Colon (tissue), 2 donors: ENCODE measurements around the gene OTOGL.
"Not testable (repeated sequence)": the region's sequence is repeated elsewhere in the genome, so short reads cannot be mapped to it uniquely, and the experiment has no call there.

Experiments used
- FAIRE-seq: peaks from 2 replicates; lab custom pipeline; 2012; peaks lifted over from hg19 to GRCh38; lab: Jason Lieb, UNC
- donor health status: control.
- donor health status: control.

The OTOGL gene

DNA sequence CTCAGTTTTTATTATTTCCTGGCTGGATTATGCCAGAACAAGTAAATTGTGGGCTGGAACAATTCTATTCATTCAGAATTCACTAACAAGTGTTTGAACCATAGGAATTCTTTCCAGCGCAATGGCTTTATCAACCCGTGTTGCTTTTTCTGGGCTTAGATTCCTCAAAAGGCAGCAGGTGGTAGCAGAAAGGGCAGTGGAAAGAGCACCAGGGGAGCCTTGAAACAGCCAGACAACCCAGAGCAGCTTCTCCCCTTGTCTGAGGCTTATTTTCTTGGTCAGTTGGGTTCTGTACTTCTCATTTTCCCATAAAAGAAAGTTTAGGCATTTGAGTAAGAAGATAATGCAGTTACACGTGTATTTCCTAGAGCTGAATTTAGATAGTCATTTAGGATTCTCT lies 130.7 kb downstream of the OTOGL start:
- FAIRE-seq: no peak

DNA sequence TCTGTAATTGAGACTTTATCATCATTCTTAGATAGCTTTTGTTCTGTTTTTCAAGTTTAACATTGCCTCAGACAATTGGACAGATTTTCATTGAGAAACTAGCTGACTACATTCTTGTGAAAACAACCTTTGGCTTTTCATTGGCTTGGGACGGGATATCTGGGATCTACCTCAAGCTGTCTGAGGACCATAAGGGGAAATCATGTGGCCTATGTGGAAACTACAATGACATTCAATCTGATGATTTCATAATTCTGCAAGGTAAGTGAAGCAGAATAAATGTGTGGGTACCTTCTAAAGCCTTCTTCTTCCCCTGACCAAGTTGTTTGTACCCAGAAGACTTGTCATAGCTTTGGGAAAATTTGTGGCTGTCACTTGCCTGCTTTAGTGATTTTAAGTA lies 133.5 kb downstream of the OTOGL start:
- FAIRE-seq: no peak

DNA sequence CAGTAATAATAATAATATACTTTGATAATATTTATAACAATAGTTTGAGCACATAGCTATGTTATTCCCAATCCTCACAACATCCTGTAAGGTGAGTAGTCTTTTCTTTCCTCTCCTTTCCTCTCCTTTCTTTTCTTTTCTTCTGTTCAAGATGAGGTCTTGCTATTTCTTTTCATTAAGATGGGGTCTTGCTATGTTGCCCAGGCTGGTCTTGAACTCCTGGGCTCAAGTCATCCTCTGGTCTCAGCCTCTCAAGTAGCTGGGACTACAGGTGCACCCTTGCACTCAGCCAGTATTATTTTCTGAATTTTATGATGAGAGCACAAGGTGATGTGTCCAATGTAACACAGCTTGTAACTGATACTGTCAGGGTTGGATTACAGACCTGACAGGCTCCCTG lies 134.6 kb downstream of the OTOGL start:
- no peak for FAIRE-seq

DNA sequence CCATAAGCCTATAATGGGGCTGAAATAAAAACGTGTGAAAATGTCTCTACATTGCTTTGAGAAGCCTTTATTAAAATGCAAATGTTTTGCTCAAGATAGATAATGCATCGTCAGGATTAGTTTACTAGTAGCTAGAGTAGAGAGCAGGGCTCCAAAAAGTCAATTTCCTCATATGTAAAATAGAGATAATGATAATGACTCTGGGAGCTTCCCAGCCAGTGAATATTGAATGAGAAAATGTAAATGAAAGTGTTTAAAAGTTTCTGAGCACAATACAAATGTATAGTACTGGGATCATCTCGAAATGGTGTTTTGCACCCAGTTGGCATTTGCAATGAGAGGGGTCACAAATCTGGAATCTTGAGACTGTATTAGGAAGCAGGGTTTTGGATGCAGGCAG lies 135.3 kb downstream of the OTOGL start:
- no peak for FAIRE-seq

DNA sequence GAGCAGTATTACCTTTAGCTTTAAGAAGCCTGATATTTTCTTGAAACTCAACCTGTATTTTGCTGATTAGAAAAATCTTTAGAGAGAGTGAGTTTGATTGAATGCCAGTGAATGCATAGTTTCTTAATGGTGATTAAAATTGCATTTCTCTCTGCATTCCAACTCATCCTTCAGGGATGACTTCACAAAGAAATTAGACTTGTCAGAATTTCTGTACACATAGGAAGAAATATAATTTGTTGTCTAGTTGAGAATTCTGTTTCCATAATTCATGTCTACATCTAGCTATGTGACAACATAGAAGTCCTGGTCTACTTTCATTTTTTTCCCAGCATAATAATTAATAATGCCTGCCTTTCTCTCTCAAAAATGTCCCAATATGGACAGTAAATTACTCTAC lies 136.6 kb downstream of the OTOGL start:
- no peak for FAIRE-seq

DNA sequence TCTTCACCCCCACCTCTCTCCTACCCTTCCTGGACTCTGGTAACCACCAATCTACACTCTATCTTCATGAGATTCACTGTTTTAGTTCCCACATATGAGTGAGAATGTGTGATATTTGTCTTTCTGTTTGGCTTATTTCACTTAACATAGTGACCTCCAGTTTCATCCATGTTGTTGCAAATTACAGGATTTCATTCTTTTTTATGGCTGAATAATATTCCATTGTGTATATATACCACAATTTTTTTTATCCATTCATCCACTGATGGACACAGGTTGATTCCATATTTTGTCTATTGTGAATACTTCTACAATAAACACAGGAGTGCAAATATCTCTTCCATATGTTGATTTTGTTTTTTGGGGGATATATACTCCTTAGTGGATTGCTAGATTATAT lies 140.5 kb downstream of the OTOGL start:
- no peak for FAIRE-seq

DNA sequence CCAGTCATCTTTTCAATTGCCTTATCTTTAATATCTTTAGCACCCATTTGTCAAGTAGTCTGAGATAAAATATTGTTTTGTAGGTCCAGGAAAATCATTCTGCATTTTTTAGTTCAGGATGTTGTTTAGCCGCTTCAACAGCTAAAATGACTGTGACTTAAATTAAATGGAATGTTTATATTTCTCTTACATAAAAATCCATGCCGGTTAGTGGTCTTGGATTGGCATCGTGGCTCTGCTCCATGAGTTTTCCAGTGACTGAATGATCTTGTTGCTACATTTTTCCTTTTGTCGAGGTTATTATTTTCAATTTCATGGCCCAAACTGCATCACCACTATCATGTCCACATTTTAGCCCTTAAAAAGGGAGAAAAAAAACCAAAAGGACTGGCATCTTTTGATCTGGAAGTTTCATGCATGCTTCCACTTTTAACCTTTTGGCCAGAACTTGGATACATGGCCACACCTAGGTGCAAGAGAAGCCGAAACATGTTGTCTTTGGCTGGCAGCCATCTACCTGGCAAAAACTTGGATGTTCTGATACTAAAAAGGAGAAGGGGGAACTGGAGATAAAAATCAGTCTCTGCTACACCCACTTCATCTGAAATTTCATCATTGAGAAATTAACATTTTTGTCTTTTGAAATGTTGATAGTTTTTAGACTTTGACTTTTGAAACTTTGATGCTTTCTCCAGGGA lies 142.4 kb downstream of the OTOGL start:
- FAIRE-seq: no peak

DNA sequence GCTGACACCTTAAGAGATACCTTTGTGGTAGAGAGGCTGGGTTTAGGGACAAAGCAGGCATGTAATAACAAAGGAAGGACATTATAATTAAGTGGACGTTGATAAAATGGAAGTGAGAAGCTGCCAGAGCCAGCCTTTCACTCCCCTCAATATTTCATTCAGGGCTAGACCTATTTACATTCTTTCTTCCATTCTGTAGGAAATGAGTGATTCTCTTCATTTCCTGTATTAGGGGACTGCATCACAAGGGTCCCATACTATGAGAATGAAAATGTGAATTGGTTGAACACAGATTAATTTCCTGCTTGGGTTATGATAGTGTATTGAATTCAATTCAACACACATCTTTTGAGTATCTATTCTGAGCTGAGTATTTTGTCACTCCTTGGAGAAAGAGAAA lies 143.0 kb downstream of the OTOGL start:
- FAIRE-seq: no peak

DNA sequence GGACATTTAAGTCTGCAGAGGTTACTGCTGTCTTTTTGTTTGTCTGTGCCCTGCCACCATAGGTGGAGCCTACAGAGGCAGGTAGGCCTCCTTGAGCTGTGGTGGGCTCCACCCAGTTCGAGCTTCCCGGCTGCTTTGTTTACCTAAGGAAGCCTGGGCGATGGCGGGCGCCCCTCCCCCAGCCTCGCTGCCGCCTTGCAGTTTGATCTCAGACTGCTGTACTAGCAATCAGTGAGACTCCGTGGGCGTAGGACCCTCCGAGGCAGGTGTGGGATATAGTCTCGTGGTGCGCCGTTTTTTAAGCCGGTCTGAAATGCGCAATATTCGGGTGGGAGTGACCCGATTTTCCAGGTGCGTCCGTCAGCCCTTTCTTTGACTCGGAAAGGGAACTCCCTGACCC lies 150.2 kb downstream of the OTOGL start:
- not testable (repeated sequence) for FAIRE-seq

DNA sequence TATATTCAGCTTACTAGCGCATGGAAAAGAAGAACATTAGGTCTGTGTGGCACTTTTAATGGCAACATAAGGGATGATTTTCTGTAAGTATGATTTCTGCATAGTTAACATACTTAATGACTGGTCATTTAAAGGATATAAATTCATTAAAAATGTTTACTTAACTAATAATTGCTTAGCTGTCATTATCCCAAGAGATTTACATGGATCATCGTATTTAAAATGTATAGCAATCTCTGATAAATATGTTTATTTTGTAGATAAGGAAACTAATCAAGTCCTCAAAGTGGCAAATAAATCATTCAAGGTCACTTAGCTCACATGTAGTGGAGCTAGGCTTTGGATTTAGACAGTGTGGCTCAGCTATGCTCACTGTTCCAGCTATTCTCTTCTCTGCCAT lies 158.6 kb downstream of the OTOGL start:
- no peak for FAIRE-seq

DNA sequence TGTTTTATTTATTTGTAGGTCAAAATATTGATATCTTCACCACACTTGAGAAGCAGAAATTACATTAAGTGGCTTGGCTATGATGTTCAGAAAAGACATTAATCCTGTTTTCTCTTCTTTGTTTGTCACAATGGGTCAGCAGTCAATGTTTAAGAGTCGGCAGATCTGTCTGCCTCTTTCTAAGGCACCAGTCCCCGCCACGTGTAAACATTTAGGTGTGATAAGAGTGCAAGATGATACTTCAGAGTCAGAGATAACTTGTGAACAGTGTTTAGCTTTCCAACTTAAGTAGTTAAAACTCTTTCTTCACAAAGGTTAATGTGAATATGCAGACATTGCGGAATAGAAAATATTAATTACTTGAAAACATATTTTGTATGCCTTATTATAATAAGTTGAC lies 160.9 kb downstream of the OTOGL start:
- no peak for FAIRE-seq

DNA sequence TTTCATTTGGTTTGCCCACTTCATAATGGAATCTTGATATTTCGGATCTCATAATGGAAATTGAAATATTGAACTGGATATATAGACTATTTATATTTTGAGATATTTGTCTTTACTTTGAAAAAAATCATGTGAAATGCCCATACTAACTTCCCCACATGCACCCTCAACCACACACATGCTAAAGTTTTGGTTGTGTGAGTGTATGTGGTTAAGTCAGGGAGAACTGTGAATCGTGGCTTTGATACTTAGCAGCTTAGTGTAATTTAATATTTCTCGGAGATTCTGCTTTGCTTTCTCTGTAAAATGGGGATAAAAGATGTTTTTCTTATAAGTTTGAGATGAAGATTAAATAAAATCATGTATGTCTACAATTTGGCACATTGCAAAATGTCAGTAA lies 162.1 kb downstream of the OTOGL start:
- no peak for FAIRE-seq

DNA sequence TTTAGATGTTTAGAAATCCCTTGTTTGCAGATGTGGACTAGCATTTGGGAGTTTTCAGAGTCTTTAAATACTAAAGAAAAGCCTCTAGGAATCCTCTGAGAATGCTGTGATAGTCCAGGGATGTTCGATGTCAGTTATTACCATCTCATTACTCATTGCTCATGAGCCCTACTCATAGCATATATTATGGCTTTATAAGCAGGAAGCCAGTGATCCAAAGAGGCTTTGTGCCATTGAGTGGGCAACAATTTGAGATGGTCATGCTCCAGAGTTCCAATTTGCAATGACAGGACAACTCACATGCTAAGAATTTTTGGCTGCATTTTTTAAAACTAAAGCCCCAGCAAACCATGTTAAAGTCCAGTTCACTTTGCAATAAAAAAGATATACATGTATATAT lies 163.0 kb downstream of the OTOGL start:
- no peak for FAIRE-seq

DNA sequence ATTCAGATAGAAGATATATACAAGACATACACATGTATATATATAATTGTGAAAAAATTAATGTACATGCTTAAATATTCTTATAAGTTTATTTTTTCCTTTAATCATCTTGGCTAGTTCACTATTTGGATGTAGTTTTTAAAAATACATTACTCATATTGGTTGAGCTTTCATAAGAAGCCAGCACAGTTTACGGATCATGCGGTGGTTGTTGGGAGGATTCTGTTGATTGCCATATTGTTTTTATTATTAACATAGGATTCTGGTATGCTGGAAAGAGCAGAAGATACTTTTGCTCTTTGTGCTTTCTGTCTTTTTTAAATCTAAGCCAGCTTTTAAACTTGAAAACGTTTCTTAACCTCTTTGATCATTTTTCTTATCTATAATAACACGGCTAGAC lies 163.4 kb downstream of the OTOGL start:
- FAIRE-seq: no peak

DNA sequence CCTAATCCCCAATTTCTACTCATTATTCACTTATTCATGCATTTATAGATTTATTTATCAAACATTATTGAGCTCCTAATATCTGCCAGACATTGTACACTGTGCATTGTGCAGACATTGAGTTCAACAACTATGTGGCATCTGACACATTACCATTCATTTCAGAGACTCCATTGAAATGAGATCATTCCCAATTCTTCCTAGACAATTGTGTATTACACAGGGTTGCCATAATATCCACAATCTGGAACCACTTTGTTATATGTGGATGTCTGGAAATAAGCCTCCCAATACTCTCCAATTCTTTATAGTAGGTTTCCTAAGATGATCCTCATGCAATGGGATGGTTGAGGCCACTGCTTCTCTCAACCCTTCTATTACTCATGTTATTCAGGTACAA lies 165.0 kb downstream of the OTOGL start:
- FAIRE-seq: no peak

DNA sequence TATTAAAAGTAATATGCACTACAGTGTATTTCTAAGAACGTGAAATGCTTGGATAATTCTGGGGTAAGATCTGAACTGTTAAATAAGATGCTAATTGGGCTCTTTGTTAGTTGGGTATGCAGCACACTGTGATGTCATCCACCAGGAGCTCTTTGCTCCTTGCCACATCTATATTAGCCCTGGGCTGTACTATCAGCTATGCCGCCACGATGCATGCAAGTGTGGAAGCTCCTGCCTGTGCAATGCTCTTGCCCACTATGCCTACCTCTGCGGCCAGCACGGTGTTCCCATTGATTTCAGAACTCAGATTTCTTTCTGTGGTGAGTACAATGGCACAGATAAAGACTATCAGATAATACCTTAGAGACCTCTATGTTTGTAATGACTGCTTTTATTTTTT lies 165.6 kb downstream of the OTOGL start:
- no peak for FAIRE-seq

DNA sequence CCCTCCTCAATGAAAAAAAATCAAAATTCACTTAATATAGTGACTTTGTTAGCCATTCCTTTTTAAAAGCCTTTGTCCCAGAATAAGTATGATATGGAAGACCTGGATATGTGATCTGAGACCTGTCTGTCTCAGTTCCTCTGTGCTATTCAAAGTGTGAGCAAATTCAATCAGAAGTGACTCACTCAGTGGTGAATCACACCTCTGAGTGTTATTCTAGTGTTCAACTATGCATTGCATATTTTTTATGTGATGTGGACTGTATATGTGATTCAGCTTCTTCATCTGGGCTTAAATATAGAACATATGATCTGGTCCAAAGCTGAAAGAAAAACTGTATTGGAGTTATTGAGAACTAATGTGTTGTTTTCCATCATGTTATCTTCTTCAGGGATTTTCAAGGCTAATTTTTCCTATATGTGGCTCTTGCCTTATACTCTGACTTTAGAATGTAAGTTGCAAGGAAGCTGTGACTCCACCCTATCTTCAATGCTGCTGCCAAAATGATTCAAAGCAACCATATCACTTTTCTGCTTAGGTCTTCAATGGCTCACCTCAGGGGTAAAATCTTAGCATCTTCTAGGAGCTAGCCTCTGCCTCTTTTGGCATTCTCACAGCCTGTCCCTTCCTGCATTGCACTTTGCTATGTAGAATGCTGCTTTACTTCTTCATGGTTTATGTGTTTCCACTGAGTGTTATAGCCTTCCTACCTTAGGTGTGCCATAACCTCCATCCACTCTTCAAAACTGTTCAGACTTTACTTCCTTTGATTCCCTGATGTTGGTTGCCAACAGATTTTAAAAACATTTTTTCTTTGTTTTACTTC lies 169.8 kb downstream of the OTOGL start:
- no peak for FAIRE-seq

DNA sequence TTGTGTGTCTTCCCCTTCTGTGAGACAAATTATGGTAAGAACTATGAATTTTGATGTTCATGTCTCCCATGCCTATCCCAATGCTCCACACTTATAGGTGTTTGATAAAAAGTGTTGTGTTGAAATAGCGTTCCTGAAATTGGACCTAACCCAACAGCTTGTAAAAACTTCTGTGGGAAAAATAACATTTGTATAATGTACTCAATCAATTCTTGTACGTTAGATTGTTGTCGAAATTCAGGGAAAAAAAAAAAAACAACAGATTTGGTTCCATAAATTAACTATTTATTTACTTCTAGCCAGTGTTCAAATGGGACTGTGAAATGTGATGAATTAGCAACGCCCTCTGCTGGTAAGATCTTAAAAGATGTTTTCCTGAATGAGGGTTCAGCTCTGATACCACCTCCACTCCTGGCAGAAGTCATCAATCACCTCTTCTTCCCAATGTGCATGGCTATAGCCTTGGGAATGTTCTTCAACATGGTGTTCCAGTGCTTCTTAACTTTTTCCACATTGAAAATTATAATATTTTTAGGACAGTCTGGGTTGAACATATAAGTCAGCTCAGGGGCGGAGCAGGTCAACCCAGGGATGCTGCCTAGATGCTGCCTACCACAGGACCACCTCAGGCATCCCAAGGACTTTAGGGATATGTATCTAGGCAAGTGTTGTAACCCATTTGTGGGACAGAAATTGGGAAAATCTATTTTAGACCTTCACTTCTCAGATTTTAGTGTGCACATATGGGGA lies 170.6 kb downstream of the OTOGL start:
- no peak for FAIRE-seq

DNA sequence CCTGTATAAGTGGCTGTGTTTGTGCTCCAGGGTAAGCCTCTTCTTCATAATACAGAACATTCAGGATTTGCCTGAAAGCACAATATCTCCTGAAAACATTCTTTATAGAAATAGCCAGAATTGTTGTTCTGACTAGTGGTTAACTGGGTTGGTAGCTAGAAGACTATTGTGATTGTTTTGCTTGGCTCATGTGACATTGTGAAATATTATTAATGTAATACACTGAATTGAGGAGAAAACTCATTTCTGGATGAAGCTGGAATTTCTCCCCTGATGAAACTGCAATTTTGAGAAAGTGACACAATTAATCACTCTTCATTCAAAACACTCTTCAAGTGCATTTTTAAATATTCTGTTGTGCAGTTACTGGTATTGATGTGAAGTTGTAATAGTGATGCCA lies 172.4 kb downstream of the OTOGL start:
- FAIRE-seq: no peak

DNA sequence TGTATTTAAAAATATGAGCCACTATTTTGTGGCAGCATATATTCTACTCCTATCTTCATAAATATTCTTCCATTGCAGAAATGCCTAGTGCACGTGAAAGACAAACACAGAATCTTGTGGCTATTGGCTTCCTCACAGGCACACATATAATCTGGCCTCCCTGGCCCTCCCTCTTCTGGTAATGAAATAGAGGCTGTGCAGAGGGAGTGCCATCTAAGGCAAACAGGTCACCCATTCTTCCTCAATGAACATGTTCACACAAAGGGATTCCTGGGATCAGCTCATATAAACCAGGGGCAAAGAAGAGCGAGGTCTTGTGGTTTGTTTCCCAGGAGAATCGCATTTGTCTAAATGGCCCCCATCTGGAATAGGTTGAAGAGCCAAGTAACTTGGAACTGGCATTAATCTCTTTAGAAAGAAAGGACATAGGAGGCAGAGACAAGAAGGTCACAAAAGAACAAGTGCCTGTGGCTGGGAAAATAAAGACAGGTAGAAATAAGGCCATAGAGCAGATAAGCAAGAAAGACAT lies 173.1 kb downstream of the OTOGL start:
- FAIRE-seq: no peak

DNA sequence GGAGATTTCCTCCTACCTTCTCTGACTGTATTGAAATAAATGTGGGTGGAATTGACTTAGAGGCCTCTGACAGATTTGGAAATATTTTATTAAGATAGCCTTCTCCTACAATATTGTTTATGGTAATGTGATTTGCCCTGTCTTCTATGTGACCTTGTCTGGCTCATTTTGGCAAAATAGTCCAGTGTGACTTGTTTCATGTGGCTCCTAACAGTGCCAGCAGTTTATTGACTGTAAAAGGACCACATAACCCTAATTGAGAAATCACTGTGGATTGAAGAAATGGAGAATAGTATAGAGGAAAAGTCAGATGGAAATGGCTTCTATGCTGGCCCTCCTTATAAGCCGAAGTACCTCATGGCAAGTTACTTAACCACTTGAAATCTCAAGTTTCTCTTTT lies 173.8 kb downstream of the OTOGL start:
- FAIRE-seq: no peak

DNA sequence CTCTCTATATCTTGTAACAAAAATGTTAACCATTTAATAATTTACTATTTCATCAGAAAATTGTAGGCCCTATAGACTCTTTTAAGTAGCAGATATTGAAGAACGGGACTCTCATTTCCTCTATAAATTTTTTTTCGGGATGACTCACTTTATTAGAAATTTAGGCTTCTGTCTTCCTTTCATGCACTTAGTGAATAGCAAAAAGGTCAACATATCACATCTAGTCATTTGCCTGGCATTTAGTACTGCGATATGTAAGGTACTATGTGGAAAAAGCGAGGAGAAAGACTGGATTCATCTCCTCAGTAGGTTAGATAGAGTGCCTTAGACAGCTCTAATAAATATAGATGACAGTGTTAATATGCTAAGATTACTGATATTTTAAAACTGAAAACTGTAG lies 178.4 kb downstream of the OTOGL start:
- FAIRE-seq: no peak

DNA sequence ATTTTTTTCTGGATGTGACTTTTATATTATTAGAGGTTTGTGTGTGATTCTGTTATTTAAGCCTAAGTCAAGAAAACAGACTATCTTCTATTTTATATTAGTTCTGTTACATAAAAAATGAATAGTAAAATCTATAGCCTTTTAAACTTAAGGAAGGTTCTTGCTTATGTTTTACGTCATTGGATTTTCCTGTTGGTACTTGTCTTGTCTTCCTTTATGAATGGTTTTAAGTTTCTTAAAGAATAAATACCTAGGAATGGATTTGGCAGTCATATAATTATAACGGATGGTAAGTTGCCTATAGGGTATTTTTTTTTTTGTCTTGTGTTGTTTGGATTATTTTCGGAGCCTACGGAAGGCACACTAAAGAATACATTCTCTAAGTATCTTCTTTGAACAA lies 182.9 kb downstream of the OTOGL start:
- no peak for FAIRE-seq
